Activated T-cell treated with anti-CD3 and anti-CD28 coated beads, Interleukin-2, amount 50 U/mL, for 1 hour (primary cell): ENCODE results near the gene MAPK8IP2.
"Not testable (repeated sequence)": the region's sequence is repeated elsewhere in the genome, so short reads cannot be mapped to it uniquely, and the experiment has no call there.

Experiments used
- DNase-seq: peaks from one replicate; pipeline ENCODE4 v3.0.0-alpha.2; 2020

MAPK8IP2 gene

GRCh38 chr22:50641696-50642607 lies 41.4 kb downstream of the MAPK8IP2 start:
- no peak for DNase-seq

GRCh38 chr22:50643021-50643820 lies 42.6 kb downstream of the MAPK8IP2 start:
- DNase-seq: not testable (repeated sequence)

GRCh38 chr22:50643821-50644101 lies 43.2 kb downstream of the MAPK8IP2 start:
- DNase-seq: not testable (repeated sequence)

- DNase-seq: no peak
Observed at GRCh38 chr22:50653256-50653655, 52.7 kb downstream of the MAPK8IP2 start.

GRCh38 chr22:50654664-50655063 lies 54.1 kb downstream of the MAPK8IP2 start:
- DNase-seq: not testable (repeated sequence)

- DNase-seq: no peak
Observed at GRCh38 chr22:50656122-50657070, 55.8 kb downstream of the MAPK8IP2 start.

- DNase-seq: no peak
Observed at GRCh38 chr22:50657925-50658324, 57.3 kb downstream of the MAPK8IP2 start.

GRCh38 chr22:50659711-50660110 lies 59.1 kb downstream of the MAPK8IP2 start:
- DNase-seq: not testable (repeated sequence)

GRCh38 chr22:50660306-50660705 lies 59.7 kb downstream of the MAPK8IP2 start:
- DNase-seq: no peak
